ENCODE measurements around the gene SKAP2. TPM values are rescaled to one million over a fixed set of nuclear protein-coding genes. Genes with fewer than 3 reads are reported as not detected.

SKAP2 gene
- total RNA-seq, 1 experiment from 2014 or later: 9.6 TPM

- DNase-seq (no peak), ATAC-seq (no peak)
- Histone ChIP-seq H3K9ac (ENCODE audit: low read length) (no peak overlapping the region), H4K20me1 (ENCODE audit: low read length) (no peaks in the 10 kb centered on the region), H2AFZ (ENCODE audit: low read length) (no peak overlapping the region), H3K4me3 (ENCODE audit: low read length) (no peak overlapping the region), H3K27me3 (ENCODE audit: low read length) (no peaks in the 10 kb centered on the region), H3K9me2 (replicated peaks; ENCODE audit: low read length) (no peaks in the 10 kb centered on the region), H3K9me3 (ENCODE audit: low read length) (no peaks in the 10 kb centered on the region), H3K27ac (ENCODE audit: low read length) (no peak overlapping the region), H3K4me2 (ENCODE audit: low read length) (no peak overlapping the region), H3K36me3 (ENCODE audit: low read depth, low read length) (no peaks in the 10 kb centered on the region), H3K4me1 (ENCODE audit: insufficient read depth, low read length) (peaks cover 36% of the 10 kb centered on the region), H3F3A (ENCODE audit: low read length, unreplicated experiment) (no peaks in the 10 kb centered on the region), H3K79me2 (ENCODE audit: low read length) (no peaks in the 10 kb centered on the region)
- intact Hi-C loops (cut with micrococcal nuclease): loop anchor here (5.0 kb wide), 1 partner anchor 68 kb away; no protein-coding TSS in a partner anchor
- POLR2A ChIA-PET (ENCODE audit: unreplicated experiment): no interaction called here
- CTCF ChIA-PET: no interaction called here
- TF ChIP-seq EZH2phosphoT487 (IDR thresholded peaks at IDR 0.05; ENCODE audit: borderline replicate concordance, low read length) (no peak), EZH2 (IDR thresholded peaks at IDR 0.05; ENCODE audit: low read length, unreplicated experiment) (no peak), CTCF (conservative IDR thresholded peaks at IDR 0.05; ENCODE audit: low read depth, low read length) (no peak)
- no TSS peak for BruUV-seq (replicated peaks)
Measured at GRCh38 chr7:26704786-26705185, 159.6 kb downstream of the SKAP2 start.

GRCh38 chr7:26704036-26704435 lies 160.4 kb downstream of the SKAP2 start:
- intact Hi-C loops (cut with micrococcal nuclease): no loop called here
- CTCF ChIA-PET: interaction anchor here (0.7 kb wide), 1 partner anchor 131 kb away, joined by 3 read pairs; no protein-coding TSS in a partner anchor
- H3K4me3 ChIP-seq (ENCODE audit: low read length): no peak overlapping the region

More at GRCh38 chr7:26704036-26704435, 160.4 kb downstream of the SKAP2 start:
- no peak overlapping the region for H3K27ac ChIP-seq (ENCODE audit: low read length)
- H3K79me2 ChIP-seq (ENCODE audit: low read length): no peaks in the 10 kb centered on the region
- no peaks in the 10 kb centered on the region for H3K9me2 ChIP-seq (replicated peaks; ENCODE audit: low read length)
- no peaks in the 10 kb centered on the region for H3K27me3 ChIP-seq (ENCODE audit: low read length)
- POLR2A ChIA-PET (ENCODE audit: unreplicated experiment): no interaction called here
- H3K4me1 ChIP-seq (ENCODE audit: insufficient read depth, low read length): peaks cover 36% of the 10 kb centered on the region
- H3K36me3 ChIP-seq (ENCODE audit: low read depth, low read length): no peaks in the 10 kb centered on the region
- no peak for TF ChIP-seq CTCF (conservative IDR thresholded peaks at IDR 0.05; ENCODE audit: low read depth, low read length)
- no peak for TF ChIP-seq EZH2phosphoT487 (IDR thresholded peaks at IDR 0.05; ENCODE audit: borderline replicate concordance, low read length)
- TF ChIP-seq EZH2 (IDR thresholded peaks at IDR 0.05; ENCODE audit: low read length, unreplicated experiment): no peak
- H3F3A ChIP-seq (ENCODE audit: low read length, unreplicated experiment): no peaks in the 10 kb centered on the region
- BruUV-seq (replicated peaks): no TSS peak
- no peaks in the 10 kb centered on the region for H4K20me1 ChIP-seq (ENCODE audit: low read length)
- H3K9ac ChIP-seq (ENCODE audit: low read length): no peak overlapping the region
- no peaks in the 10 kb centered on the region for H3K9me3 ChIP-seq (ENCODE audit: low read length)
- ATAC-seq (no peak), DNase-seq (no peak)
- H2AFZ ChIP-seq (ENCODE audit: low read length): no peak overlapping the region
- no peak overlapping the region for H3K4me2 ChIP-seq (ENCODE audit: low read length)
